Nasal cavity respiratory epithelium epithelial cell of viscerocranial mucosa (primary cell): ENCODE measurements around the gene NADSYN1. TPM values are rescaled to one million over a fixed set of nuclear protein-coding genes. Genes with fewer than 3 reads are reported as not detected.

Experiments used
- total RNA-seq: library from RNA; depleted of rRNA; stranded (reverse); fragments of >200 nt; gene quantifications from 2 replicates; pipeline ENCODE4 v1.2.3, GENCODE V29; 2014

The NADSYN1 gene
- total RNA-seq = 78.9 and 105 TPM in 2 replicates

GRCh38 chr11:71453037-71453917, at the start of gene NADSYN1:
TSS of gene NADSYN1 (plus strand) at chr11:71453203. CDS start at chr11:71453297, 94 bp downstream.

DNA sequence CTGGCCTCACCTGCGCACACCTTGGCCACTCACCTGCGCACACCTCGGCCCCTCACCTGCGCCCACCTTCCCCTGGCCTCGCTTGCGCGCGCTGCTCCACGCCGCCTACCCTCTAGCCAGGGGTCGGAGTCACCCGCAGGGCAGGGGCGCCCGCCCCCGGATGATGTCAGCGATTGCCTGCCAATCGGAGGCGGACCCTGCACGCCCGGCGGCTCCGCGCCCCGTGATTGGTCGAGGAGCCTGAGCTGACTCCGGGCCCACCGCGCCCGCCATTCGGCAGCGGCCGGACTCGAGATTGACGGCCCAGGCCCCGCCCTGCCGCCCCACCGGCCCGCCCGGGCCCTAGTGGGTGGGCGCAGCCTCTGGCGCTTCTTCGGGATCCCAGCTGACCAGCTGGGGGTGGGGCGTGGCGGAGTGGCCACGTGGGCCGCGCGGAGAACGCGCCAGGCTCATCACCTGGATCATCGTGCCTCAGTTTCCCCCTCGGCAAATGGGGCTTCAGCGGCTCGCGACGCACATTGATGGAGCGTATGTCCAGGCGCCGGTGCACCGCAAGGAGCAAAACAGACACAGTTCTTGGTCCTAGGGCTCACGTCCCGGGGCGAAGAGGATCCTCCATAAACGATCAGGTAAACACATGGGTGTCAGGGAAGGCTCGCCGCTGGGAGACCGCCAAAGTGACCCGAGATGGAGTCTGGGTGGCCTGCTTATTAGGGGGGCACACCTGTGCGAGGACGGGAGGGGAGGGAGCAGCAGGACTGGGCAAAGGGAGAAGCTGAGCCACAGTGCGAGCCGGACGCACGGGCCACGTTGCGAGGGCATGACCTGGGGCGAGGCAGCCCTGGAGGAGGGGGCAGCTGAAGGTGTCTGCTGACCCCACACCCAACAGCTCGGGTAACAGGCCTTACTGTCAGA, 4.5 kb upstream of the NADSYN1 start, which contains the start of gene DHCR7:
Gene DHCR7 (minus strand): TSS at position 137 of the 915 bp plus-strand sequence. CDS start 3,441 bp downstream, outside the sequence.

GRCh38 chr11:71526796-71527575, 74.0 kb downstream of the NADSYN1 start, which contains the start of gene KRTAP5-7:
TSS of gene KRTAP5-7 (plus strand) at chr11:71527267. CDS start at chr11:71527301, 34 bp downstream.

DNA sequence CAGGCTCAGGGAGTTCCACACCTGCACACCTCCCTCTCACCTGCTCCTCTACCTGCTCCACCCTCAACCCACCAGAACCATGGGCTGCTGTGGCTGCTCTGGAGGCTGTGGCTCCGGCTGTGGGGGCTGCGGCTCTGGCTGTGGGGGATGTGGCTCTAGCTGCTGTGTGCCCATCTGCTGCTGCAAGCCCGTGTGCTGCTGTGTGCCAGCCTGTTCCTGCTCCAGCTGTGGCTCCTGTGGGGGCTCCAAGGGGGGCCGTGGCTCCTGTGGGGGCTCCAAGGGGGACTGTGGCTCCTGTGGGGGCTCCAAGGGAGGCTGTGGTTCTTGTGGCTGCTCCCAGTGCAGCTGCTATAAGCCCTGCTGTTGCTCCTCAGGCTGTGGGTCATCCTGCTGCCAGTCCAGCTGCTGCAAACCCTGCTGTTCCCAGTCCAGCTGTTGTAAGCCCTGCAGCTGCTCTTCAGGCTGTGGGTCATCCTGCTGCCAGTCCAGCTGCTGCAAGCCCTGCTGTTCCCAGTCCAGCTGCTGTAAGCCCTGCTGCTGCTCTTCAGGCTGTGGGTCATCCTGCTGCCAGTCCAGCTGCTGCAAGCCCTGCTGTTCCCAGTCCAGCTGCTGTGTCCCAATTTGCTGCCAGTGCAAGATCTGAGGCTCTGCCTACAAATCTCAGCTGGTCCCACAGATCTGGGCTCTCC, 85.1 kb downstream of the NADSYN1 start, which contains the start of gene KRTAP5-8:
Gene KRTAP5-8 (plus strand): TSS at position 49 of the 689 bp plus-strand sequence. CDS start 31 bp downstream, at position 80.

GRCh38 chr11:71548120-71548519, 95.1 kb downstream of the NADSYN1 start, which contains the start of gene KRTAP5-9:
TSS of gene KRTAP5-9 (plus strand) at chr11:71548420. CDS start at chr11:71548658, 238 bp downstream.

Other genes starting within 250 kb of the NADSYN1 start
- gene SHANK2, start 200.6 kb upstream of the NADSYN1 start, total RNA-seq = 2.7 and 9.8 TPM in 2 replicates
- 56.7 and 68.2 TPM in 2 replicates for gene DHCR7, start 4.8 kb upstream of the NADSYN1 start, total RNA-seq
- gene KRTAP5-7, start 74.1 kb downstream of the NADSYN1 start, total RNA-seq = not detected in 2 replicates
- not detected in 2 replicates for gene KRTAP5-8, start 84.8 kb downstream of the NADSYN1 start, total RNA-seq
- not detected in 2 replicates for gene KRTAP5-9, start 95.2 kb downstream of the NADSYN1 start, total RNA-seq
- gene KRTAP5-10, start 112.4 kb downstream of the NADSYN1 start, total RNA-seq = not detected in 2 replicates
- gene KRTAP5-11, start 129.7 kb downstream of the NADSYN1 start, total RNA-seq = not detected in 2 replicates